ENCODE results near the gene B4GALT5.
"Not testable (repeated sequence)": the region's sequence is repeated elsewhere in the genome, so short reads cannot be mapped to it uniquely, and the experiment has no call there.

- TF ChIP-seq POLR2A (IDR thresholded peaks at IDR 0.05): not testable (repeated sequence)
- TF ChIP-seq, protein P1, sequence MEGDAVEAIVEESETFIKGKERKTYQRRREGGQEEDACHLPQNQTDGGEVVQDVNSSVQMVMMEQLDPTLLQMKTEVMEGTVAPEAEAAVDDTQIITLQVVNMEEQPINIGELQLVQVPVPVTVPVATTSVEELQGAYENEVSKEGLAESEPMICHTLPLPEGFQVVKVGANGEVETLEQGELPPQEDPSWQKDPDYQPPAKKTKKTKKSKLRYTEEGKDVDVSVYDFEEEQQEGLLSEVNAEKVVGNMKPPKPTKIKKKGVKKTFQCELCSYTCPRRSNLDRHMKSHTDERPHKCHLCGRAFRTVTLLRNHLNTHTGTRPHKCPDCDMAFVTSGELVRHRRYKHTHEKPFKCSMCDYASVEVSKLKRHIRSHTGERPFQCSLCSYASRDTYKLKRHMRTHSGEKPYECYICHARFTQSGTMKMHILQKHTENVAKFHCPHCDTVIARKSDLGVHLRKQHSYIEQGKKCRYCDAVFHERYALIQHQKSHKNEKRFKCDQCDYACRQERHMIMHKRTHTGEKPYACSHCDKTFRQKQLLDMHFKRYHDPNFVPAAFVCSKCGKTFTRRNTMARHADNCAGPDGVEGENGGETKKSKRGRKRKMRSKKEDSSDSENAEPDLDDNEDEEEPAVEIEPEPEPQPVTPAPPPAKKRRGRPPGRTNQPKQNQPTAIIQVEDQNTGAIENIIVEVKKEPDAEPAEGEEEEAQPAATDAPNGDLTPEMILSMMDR (IDR thresholded peaks at IDR 0.05): not testable (repeated sequence)
Observed at GRCh38 chr20:49723758-49724157, 10.1 kb upstream of the B4GALT5 start.

All from body of pancreas (tissue), 4 donors.